Transverse colon (tissue), 4 donors: ENCODE data around the gene CLBA1.

Source experiments
- POLR2AphosphoS5 ChIP-seq, 3 donors: sonication (generic); formaldehyde crosslinking; IDR thresholded peaks; one replicate each; pipeline ENCODE4 v1.6.1; 2016; ENCODE audit warnings: antibody characterized with exemption in 3 of 3
- TF ChIP-seq, protein P1 (sequence below), 5 experiments: fragments of 200-600 bp in 3 of 5; fragments of 450-650 bp in 2 of 5; sonication (generic) in 3 of 5; IDR thresholded peaks; 1 replicate in 2 of 5; 2 replicates in 3 of 5; pipeline ENCODE4 v1.5.1; 2016 to 2017; ENCODE audit warnings: antibody characterized with exemption in 5 of 5, inconsistent platforms in 3 of 5, mild to moderate bottlenecking in 2 of 5, moderate library complexity in 1 of 5

DNA sequence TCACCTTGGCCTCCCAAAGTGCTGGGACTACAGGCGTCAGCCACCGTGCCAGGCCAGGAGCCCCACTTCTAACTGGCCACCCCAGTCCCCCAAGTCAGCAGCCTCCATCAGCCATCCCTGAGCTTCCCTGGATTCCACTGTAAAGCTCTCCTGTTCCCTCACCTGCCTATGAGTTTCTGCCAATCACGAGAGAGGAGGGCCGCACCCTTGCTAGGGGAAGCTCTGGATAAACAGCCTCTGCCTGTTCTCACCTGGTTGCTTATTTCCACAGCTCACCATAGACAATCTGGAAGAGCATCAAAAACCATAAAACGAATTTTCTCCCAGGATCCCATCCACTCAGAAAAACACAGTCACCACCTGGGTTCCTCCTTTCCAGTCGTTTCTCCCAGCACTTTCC is 30.3 kb downstream of the CLBA1 start:
- TF ChIP-seq, protein P1, sequence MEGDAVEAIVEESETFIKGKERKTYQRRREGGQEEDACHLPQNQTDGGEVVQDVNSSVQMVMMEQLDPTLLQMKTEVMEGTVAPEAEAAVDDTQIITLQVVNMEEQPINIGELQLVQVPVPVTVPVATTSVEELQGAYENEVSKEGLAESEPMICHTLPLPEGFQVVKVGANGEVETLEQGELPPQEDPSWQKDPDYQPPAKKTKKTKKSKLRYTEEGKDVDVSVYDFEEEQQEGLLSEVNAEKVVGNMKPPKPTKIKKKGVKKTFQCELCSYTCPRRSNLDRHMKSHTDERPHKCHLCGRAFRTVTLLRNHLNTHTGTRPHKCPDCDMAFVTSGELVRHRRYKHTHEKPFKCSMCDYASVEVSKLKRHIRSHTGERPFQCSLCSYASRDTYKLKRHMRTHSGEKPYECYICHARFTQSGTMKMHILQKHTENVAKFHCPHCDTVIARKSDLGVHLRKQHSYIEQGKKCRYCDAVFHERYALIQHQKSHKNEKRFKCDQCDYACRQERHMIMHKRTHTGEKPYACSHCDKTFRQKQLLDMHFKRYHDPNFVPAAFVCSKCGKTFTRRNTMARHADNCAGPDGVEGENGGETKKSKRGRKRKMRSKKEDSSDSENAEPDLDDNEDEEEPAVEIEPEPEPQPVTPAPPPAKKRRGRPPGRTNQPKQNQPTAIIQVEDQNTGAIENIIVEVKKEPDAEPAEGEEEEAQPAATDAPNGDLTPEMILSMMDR (IDR thresholded peaks at IDR 0.05), result no peak
- TF ChIP-seq POLR2AphosphoS5 (IDR thresholded peaks at IDR 0.05), result no peak
